PFSK-1 (cell line): ENCODE results near the gene TMEM62.

ENCODE experiments used
- FOXP2 ChIP-seq: optimal IDR thresholded peaks from 2 replicates; pipeline ENCODE3; 2011; ENCODE audit warnings: borderline replicate concordance, control low read depth, inconsistent platforms; ENCODE audit not compliant: insufficient read depth; ENCODE audit errors: extremely low read length, extremely low read depth
- POLR2AphosphoS5 ChIP-seq: IDR thresholded peaks from 2 replicates; pipeline ENCODE4 v1.6.1; 2012; ENCODE audit warnings: low read depth, mild to moderate bottlenecking, control low read depth, low read length, moderate library complexity
- REST ChIP-seq, 2 experiments: IDR thresholded peaks; 2 replicates each; pipeline versions ENCODE4 v1.6.1 to v1.8.0; 2011 to 2012; ENCODE audit warnings: low read depth in 2 of 2, low read length in 2 of 2, control low read depth in 1 of 2, inconsistent platforms in 1 of 2, mild to moderate bottlenecking in 1 of 2, moderate library complexity in 1 of 2; ENCODE audit not compliant: insufficient read depth in 1 of 2
- SIN3A ChIP-seq: IDR thresholded peaks from 2 replicates; pipeline ENCODE4 v1.6.1; 2012; ENCODE audit warnings: mild to moderate bottlenecking, low read length, moderate library complexity, borderline replicate concordance; ENCODE audit not compliant: insufficient read depth
- TAF1 ChIP-seq: IDR thresholded peaks from 2 replicates; pipeline ENCODE4 v1.6.1; 2012; ENCODE audit warnings: low read length, control low read depth, borderline replicate concordance; ENCODE audit not compliant: insufficient read depth

- no peak for TF ChIP-seq TAF1
- no peak for TF ChIP-seq POLR2AphosphoS5
- no peak for TF ChIP-seq REST (IDR thresholded peaks at IDR 0.05; ENCODE audit: insufficient read depth in 1 of 2, low read depth in 2 of 2, low read length in 2 of 2)
- no peak for TF ChIP-seq SIN3A
- TF ChIP-seq FOXP2: no peak
These were observed 8.2 kb upstream of the TMEM62 start for GRCh38 chr15:43125100-43125661.
